GM08714 (cell line): ENCODE data around the gene RASSF3.
"Not testable (repeated sequence)": the region's sequence is repeated elsewhere in the genome, so short reads cannot be mapped to it uniquely, and the experiment has no call there.

Experiments used
- H3K4me3 ChIP-seq: fragments of 200-500 bp; sonication (Bioruptor generic); 2 replicates; pipeline ENCODE4 v1.5.1; 2014; ENCODE audit warnings: mild to moderate bottlenecking, low read length, inconsistent platforms
- ZNF274 ChIP-seq: IDR thresholded peaks from 2 replicates; pipeline ENCODE4 v1.6.1; 2012; ENCODE audit warnings: mild to moderate bottlenecking, low read depth, low read length

Gene RASSF3

DNA sequence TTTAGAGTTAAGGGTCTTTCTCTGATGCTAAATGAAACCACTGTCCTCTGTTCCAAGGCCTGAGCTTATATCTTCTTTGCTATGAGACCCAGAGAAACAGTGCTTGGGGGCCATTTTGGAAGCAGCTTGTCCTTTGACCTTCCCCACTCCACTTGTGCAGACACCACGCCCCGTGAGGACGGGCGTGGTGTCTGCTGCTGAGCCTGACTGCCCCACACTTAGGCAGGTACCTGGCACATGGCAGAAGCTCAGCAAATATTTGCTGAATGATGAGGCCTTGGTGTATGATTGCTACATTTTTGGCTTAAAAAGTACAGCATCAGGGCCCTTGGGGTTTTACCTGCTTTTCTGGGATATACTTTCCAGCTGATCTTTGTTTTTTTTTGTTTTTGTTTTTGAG lies 69.9 kb downstream of the RASSF3 start:
- TF ChIP-seq ZNF274 = no peak

GRCh38 chr12:64681200-64682052 lies 71.1 kb downstream of the RASSF3 start:
- TF ChIP-seq ZNF274 = no peak
- no peak overlapping the region for H3K4me3 ChIP-seq

More for the DNA sequence above, 69.9 kb downstream of the RASSF3 start:
- H3K4me3 ChIP-seq = no peak overlapping the region

DNA sequence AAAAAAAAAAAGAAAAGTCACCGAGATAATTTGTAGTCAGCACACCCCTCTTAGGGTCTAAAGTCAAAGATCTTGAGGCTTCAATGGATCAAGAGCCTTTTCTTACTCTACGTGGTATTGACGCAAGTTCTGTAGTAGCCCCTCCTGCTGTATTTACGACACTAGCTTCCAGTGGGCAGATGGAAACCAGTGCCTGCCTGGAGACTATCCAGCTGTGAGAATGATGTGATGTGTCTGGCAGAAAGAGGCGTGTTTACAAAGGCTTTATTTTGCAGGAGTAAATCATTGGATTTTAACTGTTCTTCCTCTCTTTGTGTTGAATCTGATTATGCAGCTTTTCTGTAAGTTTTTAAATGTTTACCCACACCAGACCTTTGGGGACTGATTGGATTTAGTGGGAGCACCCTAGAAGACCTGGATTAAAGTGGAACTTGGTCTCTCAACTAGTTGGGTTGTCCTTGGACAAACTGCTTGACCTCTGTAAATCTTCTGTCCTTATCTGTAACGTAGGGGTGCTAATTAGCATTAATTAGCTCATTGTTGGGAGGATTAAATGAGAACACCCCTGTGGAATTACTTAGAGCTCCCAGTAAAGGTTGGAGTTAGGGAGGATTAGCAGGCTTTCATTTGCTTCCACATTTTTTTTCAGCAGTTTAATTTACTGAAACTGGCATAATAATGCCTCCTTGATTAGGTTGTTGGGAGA lies 72.4 kb downstream of the RASSF3 start:
- no peak for TF ChIP-seq ZNF274
- H3K4me3 ChIP-seq = no peak overlapping the region

DNA sequence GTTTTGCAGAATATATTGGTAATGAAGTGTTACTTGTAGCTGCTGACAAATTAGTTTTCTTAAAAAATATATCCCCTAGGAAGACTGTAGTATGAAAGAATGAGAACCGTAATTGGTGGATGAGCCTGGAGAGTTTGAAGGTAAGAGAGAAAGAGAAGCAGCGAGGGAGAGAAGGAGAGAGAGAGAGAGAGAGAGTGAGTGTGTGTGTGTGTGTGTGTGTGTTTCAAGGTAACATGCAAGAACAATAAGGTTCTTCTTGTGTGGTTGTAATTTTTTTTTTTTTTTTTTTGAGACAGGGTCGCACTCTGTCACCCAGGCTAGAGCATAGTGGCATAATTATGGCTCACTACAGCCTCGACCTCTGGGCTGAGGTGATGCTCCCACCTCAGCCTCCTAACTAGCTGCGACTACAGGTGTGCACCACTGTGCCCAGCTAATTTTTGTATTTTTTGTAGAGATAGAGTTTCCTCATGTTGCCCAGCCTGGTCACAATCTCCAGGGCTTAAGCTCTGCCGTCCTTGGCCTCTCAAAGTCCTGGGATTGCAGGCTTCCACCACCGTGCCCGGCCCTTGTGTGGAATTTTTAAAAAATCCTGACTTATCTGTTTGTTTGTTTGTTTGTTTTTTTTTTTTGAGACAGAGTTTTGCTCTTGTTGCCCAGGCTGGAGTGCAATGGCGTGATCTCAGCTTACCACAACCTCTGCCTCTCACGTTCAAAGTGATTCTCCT lies 73.7 kb downstream of the RASSF3 start:
- no peak for TF ChIP-seq ZNF274
- H3K4me3 ChIP-seq = no peak overlapping the region

DNA sequence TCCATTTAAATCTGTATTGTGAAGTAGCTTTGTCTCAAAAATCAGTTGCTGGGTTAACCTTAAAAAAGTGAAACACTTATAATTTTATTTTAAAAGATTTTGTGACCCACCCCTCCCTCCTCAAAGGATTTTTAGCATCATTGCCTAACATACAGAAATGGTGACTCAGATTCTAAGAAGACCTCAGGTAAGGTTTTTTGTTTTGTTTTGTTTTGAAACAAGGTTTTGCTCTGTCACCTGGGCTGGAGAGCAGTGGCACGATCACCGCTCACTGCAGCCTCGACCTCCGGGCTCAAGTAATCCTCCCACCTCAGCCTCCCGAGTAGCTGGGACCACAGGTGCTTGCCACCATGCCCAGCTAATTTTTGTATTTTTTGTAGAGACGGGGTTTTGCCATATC lies 74.8 kb downstream of the RASSF3 start:
- TF ChIP-seq ZNF274 = no peak
- H3K4me3 ChIP-seq = no peak overlapping the region

- TF ChIP-seq ZNF274 = no peak
- no peak overlapping the region for H3K4me3 ChIP-seq
Measured at GRCh38 chr12:64685605-64686004, 75.3 kb downstream of the RASSF3 start.

GRCh38 chr12:64687816-64688215 lies 77.5 kb downstream of the RASSF3 start:
- no peak overlapping the region for H3K4me3 ChIP-seq
- no peak for TF ChIP-seq ZNF274

GRCh38 chr12:64688219-64688618 lies 77.9 kb downstream of the RASSF3 start:
- H3K4me3 ChIP-seq = no peak overlapping the region
- no peak for TF ChIP-seq ZNF274

- TF ChIP-seq ZNF274 = no peak
Measured at GRCh38 chr12:64688715-64689114, 78.4 kb downstream of the RASSF3 start.

GRCh38 chr12:64690236-64690635 lies 79.9 kb downstream of the RASSF3 start:
- H3K4me3 ChIP-seq = not testable (repeated sequence)

More at GRCh38 chr12:64688715-64689114, 78.4 kb downstream of the RASSF3 start:
- H3K4me3 ChIP-seq = no peak overlapping the region

DNA sequence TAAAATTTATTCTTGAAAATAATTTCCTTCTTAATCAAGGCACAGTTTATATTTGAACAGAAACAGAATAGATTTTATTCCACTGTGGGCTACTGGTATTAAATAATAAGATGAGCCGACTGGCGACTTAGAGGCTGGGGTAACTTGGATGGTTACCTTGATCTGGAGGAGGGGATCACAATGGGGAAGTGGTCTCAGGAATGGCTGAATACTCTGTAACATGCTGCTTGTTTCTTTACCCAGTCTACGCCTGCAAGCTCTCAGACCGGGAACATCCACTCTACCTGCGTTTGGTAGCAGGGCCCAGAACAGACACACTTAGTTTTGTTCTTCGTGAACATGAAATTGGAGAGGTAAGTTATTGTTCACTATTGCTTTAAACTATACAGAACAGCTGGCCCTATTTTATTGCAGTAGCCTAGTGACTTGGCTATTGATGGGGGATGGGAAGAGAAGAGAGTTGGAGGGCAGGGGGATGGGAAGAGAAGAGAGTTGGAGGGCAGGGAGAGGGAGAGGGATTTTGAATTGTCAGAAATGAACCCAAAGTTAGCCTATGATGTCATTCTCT lies 81.0 kb downstream of the RASSF3 start:
- no peak for TF ChIP-seq ZNF274
- H3K4me3 ChIP-seq = no peak overlapping the region

- H3K4me3 ChIP-seq = no peak overlapping the region
- TF ChIP-seq ZNF274 = no peak
Measured at GRCh38 chr12:64691795-64692583, 81.7 kb downstream of the RASSF3 start.
